Measurements from ENCODE around the gene ABCA4. TPM values are rescaled to one million over a fixed set of nuclear protein-coding genes. Genes with fewer than 3 reads are reported as not detected.

Gene ABCA4
- polyA plus RNA-seq, 4 donors, result 4.7 to 13.2 (median 9.1) TPM

GRCh38 chr1:93988634-93989350 is 132.2 kb downstream of the ABCA4 start:
- DNase-seq (ENCODE audit: low read depth in 4 of 4, low spot score in 2 of 4), result no peak

- no peak for DNase-seq (ENCODE audit: low read depth in 4 of 4, low spot score in 2 of 4)
These were observed 139.7 kb downstream of the ABCA4 start for GRCh38 chr1:93981274-93981667.

GRCh38 chr1:93980320-93981273 is 140.4 kb downstream of the ABCA4 start:
- DNase-seq (ENCODE audit: low read depth in 4 of 4, low spot score in 2 of 4), result no peak

- no peak for DNase-seq (ENCODE audit: low read depth in 4 of 4, low spot score in 2 of 4)
These were observed 141.1 kb downstream of the ABCA4 start for GRCh38 chr1:93979718-93980319.

GRCh38 chr1:93979040-93979717 is 141.8 kb downstream of the ABCA4 start:
- no peak for DNase-seq (ENCODE audit: low read depth in 4 of 4, low spot score in 2 of 4)

DNA sequence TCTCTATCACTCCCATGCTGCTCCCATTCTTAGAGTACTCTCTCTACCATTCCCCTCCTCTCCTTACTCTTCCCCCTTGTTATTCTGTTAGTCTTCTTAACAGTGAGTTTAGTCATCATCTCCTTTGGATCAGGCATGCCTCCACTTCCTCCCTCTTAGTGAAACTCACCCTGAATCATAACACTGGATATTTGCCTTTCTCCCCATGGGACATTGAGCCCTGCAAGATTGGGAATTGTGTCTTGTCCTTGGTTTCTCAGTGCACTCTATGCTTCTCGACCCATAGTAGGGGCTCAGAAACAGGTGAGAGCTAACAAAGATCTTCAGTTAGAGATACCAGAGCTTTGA is 143.4 kb downstream of the ABCA4 start:
- no peak for DNase-seq (ENCODE audit: low read depth in 4 of 4, low spot score in 2 of 4)

GRCh38 chr1:93976711-93977597 is 144.0 kb downstream of the ABCA4 start:
- no peak for DNase-seq (ENCODE audit: low read depth in 4 of 4, low spot score in 2 of 4)

DNA sequence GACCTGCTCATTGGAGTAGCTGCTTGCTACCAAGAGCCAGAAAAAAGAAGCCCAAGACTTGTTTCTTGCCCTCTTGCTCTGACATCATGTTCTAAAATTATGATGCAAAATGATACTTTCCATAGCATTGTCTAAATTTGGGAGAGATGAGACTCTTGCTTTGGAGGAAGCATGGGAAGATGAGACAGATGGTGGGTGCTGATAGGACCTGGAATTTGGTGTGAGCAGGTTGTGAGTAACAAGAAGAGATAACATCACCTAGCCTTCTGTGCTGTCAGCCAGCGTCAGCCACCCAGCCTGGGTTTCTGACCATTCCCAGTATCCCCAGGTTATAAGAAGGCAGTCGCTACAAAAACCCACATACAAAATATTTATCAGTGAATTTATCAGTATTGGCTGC is 144.7 kb downstream of the ABCA4 start:
- no peak for DNase-seq (ENCODE audit: low read depth in 4 of 4, low spot score in 2 of 4)

- no peak for DNase-seq (ENCODE audit: low read depth in 4 of 4, low spot score in 2 of 4)
These were observed 148.6 kb downstream of the ABCA4 start for GRCh38 chr1:93972341-93972740.

GRCh38 chr1:93969887-93970286 is 151.1 kb downstream of the ABCA4 start:
- no peak for DNase-seq (ENCODE audit: low read depth in 4 of 4, low spot score in 2 of 4)

- DNase-seq (ENCODE audit: low read depth in 4 of 4, low spot score in 2 of 4), result no peak
These were observed 151.6 kb downstream of the ABCA4 start for GRCh38 chr1:93969371-93969770.

- DNase-seq (ENCODE audit: low read depth in 4 of 4, low spot score in 2 of 4), result peak in 3 of 4 donors; percentile 21 to 45 (median 34)
These were observed 153.6 kb downstream of the ABCA4 start for GRCh38 chr1:93967306-93967705.

DNA sequence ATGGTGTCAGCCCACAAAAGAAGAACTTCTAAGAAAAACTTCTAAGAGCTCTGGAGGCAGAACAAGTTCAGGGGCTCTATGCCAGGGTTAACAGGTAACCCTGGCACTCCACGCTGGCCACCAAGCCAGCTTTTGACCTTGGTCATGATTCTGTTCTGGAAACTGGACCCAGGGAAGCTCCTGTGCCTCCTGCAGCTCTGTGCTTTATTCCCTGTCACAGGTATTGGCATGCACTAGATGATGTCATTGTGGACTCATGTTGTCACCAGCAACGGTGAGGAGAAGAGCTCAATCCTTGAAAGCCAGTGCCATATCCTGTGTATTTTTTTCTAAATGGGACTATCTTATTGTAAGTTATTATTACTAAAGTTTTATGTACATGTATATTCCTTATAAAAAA is 155.1 kb downstream of the ABCA4 start:
- DNase-seq (ENCODE audit: low read depth in 4 of 4, low spot score in 2 of 4), result no peak

GRCh38 chr1:93965256-93965655 is 155.7 kb downstream of the ABCA4 start:
- DNase-seq (ENCODE audit: low read depth in 4 of 4, low spot score in 2 of 4), result no peak

DNA sequence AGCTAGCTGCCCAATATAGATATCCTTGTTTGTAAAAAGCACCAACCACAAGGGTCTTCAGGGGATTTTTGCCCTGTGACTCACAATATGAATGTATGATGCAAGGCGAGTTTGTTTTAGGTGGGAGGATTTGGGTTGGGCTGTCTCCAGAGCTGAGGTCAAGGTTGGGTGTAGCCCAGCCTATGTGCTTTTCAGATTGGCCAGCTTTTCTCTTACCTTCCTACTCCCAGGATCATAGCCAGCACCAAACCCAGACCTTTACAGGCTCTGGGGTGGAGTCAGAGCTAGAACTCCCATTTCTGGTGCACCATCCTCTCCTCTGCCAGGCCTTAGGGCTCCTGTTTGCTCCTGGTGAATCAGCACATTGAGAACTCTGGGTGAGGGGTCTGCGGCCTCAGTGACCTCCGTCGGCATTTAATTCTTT is 156.2 kb downstream of the ABCA4 start:
- no peak for DNase-seq (ENCODE audit: low read depth in 4 of 4, low spot score in 2 of 4)

DNA sequence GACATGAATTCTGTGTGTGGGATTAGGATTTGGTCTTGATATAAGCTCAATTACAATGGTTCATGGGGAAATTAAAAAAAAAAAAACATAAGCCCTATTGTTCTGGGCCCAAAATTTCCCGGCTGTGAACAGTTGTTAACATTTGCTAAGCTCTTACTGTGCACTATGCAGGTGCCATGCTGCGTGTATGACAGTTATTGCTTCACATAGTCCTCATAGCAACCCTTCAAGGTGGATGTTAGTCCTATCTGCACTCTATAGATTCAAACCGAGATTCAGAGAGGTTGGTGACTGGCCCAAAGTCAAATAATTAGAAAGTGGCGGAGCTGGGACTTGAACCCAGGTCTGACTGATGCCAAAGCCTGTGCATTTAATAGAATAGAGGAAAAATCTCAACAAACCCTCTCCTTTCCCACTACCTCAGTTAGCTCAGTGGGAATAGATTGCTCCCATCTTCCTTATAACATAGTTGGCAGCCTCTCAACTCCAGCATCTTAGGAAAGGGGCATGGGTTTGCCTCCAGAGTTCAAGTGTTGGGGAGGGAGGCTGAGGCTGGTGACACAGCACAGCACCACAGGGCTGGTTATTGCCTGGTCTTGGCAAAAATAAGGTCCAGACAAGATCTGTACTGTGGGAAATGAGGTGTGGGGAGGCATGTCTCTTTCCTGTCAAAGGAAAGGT is 156.7 kb downstream of the ABCA4 start:
- no peak for DNase-seq (ENCODE audit: low read depth in 4 of 4, low spot score in 2 of 4)

- no peak for DNase-seq (ENCODE audit: low read depth in 4 of 4, low spot score in 2 of 4)
These were observed 157.4 kb downstream of the ABCA4 start for GRCh38 chr1:93963585-93963984.

DNA sequence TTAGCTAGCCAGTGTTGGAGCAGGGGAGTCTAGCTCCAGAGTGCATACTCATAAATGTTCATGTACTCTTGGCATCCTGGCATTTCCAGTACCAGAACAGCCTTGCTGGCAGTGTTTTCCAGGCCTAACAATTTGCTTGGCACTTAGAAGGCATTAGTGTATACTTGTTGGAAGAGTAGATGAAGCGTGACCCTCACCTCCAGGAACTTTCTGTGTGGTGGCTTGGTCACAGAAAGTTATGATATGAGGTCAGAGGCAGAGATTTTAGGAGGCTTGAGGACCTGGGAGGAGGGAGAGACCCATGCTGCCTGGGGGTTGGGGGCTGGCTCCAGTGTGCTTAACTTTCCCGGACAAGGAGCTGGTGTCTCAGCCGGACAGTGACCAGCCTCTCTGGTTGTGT is 159.0 kb downstream of the ABCA4 start:
- no peak for DNase-seq (ENCODE audit: low read depth in 4 of 4, low spot score in 2 of 4)

DNA sequence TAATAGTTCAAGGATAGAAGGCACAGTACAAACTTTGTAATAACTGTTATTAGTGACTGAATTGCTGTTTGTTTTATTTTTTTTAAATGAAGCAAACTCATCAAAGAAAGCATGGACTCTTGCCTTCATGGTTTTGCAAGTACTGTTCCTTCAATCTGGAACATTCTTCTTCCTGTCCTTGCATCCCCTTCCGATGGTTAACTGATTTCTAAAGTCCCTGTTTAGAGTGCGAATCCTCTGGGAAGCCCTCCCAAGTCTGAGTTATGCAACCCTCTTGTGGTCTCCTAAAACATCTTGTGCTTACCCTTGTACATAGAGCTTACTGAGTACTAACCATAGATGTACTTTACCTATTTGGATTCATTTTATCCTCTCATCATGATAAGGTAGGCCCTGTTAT is 159.5 kb downstream of the ABCA4 start:
- no peak for DNase-seq (ENCODE audit: low read depth in 4 of 4, low spot score in 2 of 4)
